HFF-Myc (cell line): Measurements from ENCODE around the gene EIF4A3.

Source experiments
- DNase-seq: peaks from one replicate; pipeline ENCODE4 v3.0.0-alpha.2; 2011; ENCODE audit warnings: low read depth; ENCODE audit errors: extremely low read depth
- H3K4me3 ChIP-seq: replicated peaks from 2 replicates; pipeline ENCODE4 v1.5.1; 2011; ENCODE audit warnings: low read depth, mild to moderate bottlenecking, control low read depth, low read length
- CTCF ChIP-seq: IDR thresholded peaks from 2 replicates; pipeline ENCODE4 v1.5.1; 2012; ENCODE audit warnings: mild to moderate bottlenecking, low read depth, low read length, control low read depth; ENCODE audit errors: missing control alignments

EIF4A3 gene

GRCh38 chr17:80129006-80129565, 17.8 kb downstream of the EIF4A3 start:
- no peak for TF ChIP-seq CTCF
- no peak overlapping the region for H3K4me3 ChIP-seq
- DNase-seq: no peak

DNA sequence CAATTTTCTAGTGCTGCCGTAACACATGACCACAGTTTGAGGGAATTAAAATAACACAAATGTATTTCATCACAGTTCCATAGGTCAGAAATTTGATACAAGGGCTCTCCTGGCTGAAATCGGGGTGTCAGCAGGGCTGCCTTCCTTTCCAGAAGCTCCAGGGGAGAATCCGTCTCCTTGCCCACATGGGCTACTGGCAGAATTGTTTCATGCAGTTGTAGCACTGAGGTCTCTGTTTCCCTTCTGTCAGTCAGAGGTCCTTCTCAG, 20.5 kb downstream of the EIF4A3 start:
- DNase-seq: no peak
- no peak overlapping the region for H3K4me3 ChIP-seq
- no peak for TF ChIP-seq CTCF

DNA sequence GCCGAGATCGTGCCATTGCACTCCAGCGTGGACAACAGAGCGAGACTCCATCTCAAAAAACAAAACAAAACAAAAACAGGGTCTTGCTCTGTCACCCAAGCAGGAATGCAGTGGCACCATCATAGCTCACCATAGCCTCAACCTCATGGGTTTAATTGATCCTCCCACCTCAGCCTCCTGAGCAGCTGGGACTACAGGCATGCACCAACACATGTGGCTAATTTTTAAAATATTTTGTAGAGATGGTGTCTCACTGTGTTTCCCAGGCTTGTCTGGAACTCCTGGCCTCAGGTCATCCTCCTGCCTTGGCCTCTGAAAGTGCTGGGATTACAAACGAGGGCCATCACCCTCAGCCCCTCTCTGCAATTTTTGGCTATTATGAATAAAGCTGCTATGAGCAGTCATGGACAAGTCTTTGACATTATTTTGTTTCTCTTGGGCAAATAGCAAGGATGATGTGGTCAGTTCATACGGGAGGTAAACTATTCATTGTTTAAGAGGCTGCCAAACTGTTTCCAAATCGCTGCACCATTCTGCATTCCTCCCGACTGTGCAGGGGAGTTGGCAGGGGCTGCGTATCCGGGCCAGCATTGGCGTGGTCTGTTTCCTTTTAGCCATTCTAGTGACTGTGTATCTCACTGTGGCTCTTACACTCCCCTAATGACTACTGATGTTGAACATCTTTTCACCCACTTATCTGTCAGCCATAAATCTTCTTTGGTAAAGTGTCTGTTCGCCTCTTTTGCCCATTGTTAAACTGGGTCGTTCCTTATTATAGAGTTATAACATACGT, 21.1 kb downstream of the EIF4A3 start:
- DNase-seq: no peak
- no peak overlapping the region for H3K4me3 ChIP-seq
- no peak for TF ChIP-seq CTCF

GRCh38 chr17:80124351-80124981, 22.5 kb downstream of the EIF4A3 start:
- H3K4me3 ChIP-seq: no peak overlapping the region
- TF ChIP-seq CTCF: peak; percentile 27
- no peak for DNase-seq

DNA sequence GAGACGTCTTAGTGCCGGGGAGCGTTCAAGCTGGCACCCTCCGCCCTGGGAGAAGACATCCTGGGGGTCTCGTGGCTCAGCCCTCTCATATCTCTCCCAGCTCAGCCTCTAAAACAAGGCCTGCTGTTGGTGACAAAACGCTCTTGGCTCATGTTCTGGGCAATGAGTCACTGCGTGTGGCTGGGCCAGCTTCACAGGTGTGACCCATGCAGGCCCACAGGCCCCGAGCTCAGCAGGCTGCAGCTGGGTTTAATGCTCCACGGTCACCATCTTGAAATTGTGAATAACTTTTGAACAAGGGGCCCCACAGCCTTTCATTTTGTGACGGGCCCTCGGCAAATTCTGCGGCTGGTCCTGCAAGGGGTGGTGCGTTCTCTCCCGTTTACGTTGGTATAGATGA, 23.1 kb downstream of the EIF4A3 start:
- no peak overlapping the region for H3K4me3 ChIP-seq
- TF ChIP-seq CTCF: no peak
- DNase-seq: no peak

DNA sequence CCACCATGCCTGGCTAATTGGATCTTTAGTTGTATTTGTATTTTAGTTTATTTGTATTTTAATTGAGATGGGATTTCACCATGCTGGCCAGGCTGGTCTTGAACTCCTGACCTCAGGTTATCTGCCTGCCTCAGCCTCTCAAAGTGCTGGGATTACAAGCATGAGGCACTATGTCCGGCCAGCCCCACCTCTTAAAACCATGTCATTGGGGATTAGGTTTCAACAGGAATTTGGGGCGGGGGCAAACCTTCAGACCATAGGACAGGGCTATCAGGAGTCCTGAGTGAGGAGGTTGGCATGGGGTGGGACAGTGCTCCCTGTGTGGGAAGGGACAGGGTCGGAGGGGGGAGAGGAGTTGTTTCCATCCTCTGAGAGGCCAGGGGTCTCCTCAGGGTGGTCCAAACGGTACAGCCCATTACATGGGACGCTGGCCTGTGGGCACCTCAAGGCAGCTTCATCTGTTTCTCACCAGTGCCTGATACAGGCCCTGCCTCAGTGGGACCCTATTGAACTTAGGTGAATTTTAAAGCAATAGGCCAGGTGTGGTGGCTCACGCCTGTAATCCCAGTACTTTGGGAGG, 23.9 kb downstream of the EIF4A3 start:
- H3K4me3 ChIP-seq: no peak overlapping the region
- no peak for DNase-seq
- TF ChIP-seq CTCF: no peak
